GM21515 (cell line): Measurements from ENCODE around the gene SFN.
"Not testable (repeated sequence)": the region's sequence is repeated elsewhere in the genome, so short reads cannot be mapped to it uniquely, and the experiment has no call there.

Experiments used
- ATAC-seq: cut with Tn5 transposase; IDR thresholded peaks from one replicate; pipeline ENCODE4 v1.9.1; 2021; ENCODE audit not compliant: unreplicated experiment

The SFN gene

GRCh38 chr1:26862781-26863684 lies at the start of gene SFN:
Gene SFN, plus strand, starts transcription at chr1:26863149. Its CDS starts 64 bp downstream, at chr1:26863213.
- no peak for ATAC-seq

DNA sequence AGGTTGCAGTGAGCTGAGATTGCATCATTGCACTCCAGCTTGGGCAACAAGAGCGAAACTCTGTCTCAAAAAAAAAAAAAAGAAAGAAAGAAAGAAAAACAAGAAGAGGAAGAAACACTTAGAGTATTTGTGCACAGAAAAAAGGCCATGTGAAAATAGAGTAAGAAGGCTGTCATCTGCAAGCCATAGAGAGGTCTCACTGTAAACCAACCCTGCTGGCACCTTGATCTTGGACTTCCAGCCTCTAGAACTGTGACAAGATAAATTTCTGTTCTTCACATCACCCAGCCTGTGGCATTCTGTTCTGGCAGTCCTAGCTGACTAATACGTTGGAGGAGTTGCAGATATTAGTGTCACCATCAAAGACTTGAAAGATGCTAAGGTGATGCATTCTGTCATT lies 48.6 kb upstream of the SFN start:
- no peak for ATAC-seq

DNA sequence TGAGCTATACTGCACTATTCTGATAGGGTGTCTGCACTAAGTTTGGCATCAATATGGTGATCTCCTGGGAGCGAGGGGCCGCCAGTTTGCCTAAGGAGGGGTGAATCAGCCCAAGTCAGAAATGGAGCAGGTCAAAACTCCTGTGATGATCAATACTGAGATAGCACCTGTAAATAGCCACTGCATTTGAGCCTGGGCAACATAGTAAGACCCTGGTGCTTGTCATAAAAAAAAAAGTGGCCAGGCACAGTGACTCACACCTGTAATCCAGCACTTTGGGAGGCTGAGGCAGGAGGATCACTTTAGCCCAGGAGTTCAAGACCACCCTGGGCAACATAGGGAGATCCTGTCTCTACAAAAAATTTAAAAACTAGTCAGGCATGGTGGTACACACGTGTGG lies 48.1 kb upstream of the SFN start:
- no peak for ATAC-seq

GRCh38 chr1:26820784-26821269 lies 42.1 kb upstream of the SFN start:
- ATAC-seq: peak; percentile 88

GRCh38 chr1:26822737-26823395 lies 40.1 kb upstream of the SFN start:
- ATAC-seq: no peak

DNA sequence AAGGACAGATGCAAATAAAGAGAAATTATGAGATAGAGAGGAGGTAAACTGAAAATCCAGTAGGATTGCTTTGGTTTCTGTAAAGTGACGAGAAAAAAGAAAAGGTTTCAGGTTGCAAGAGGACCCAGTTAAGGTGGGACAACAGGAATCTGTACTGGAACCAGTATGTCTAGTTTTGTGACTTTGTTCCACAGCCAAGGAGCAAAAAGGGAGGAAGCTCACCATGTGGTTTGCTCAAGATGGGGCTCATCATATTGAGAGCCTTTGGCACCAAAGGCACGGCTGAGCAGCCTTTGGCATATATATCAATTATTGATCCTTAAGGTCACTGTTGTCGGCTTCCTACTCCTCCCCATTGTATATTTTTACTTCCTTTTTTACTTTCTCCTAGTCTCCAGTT lies 38.2 kb upstream of the SFN start:
- ATAC-seq: no peak

- ATAC-seq: peak; percentile 59
Measured at GRCh38 chr1:26826261-26827105, 36.5 kb upstream of the SFN start, which contains the start of gene ZDHHC18. Gene ZDHHC18, plus strand, starts transcription at chr1:26826688. Its CDS starts 117 bp downstream, at chr1:26826805.

DNA sequence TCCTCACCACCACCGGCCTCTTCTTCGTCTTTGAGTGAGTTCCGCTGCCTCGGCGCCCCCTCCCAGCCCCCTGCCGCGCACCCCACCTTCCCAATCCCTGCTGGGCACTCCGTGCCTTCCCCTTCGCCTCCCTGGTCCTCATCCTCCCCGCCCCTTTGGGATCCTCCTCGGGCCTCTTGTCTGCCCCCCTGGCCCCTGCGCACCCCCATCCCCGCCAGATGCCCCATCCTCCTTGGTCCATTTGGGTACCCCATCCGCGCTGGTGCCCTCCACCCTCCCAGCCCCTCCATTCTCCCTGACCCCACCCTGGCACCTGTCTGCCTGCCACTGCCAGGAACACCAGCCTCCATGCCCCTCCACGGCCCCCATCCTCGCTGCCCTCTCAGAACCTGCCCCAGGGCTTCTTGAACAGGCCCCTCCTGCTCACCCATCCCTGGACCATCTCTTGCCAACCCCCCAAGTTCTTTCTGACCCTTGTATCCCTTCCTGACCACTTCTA lies 35.8 kb upstream of the SFN start:
- no peak for ATAC-seq

DNA sequence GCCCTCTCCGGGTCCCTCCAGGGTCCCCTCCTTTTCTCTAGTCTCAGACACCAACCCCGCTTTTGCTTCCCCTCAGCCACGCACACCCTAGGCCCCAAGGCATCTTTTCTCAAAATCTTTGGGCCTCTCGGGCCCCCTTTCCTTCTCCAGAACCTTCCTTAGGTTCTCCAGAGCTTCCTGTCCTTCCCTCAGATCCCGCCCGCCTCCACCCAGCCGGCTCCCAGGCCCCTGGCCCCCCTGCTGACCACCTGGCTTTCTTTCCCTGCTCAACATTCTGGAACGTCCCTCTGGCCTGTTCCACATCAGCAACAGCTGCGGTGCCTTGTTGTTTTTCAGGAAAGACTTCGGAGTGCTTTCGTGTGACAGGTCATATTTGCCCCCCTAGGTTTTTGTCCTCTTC lies 35.3 kb upstream of the SFN start:
- no peak for ATAC-seq

DNA sequence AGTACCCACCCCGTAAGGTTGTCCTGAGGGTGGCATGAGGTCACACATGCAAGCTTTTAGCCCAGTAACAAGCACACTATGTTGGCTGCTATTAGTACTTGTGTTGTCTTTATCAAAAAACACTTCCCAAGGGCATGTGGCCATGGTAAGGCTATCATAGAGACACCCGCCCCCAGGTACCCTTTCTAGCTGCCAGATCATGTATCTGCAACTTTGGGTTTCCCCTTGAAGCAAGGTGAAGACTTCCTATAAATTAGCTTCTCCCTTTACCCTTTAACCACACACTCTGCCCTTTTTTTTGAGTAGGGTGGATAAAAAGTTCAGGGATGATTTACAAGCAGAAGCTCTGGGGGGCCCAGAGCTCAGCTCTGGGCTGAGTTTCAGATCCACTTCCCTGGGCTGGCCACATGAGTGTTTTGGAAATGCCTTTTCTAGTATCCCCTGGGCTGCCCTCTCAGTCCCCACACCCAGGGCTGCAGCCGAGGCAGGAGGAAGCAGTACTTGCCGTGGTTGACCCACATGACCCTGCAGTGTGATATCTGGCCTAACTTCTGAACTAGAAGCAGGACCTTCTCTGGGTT lies 34.4 kb upstream of the SFN start:
- no peak for ATAC-seq

DNA sequence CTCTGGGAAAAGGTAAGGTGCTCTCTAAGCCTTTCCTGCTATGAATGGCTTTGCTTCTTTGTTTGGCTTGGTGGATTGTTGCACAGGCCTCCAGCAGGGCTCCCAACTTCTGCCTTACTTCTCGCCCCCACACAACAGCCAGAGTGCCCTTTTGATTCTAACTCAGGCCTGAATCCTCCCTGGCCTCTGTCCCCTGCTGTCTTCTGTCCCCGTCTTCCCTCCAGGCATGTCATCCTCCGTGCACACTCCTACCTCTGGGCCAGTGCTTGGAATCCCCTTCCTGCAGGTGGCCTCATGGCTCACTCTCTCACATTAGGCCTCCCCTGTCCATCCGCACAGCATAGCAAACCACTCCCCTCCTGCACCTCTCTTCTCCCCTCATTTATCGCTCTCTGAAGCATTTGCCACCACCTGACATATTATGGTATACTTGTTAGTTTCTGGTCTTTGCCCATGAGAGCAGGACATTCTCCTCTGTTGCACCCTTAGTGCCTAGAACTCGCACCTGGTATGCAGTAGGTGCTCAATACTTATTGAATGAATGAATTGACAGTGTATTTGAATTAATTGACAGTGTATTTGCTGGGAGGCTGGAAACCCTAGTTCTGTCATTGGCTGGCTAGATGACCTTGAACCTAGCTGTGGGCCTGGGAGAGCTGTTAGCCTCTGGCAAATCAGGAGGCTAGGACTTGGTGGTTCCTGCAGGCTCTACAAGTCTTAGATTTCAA lies 33.6 kb upstream of the SFN start:
- no peak for ATAC-seq

DNA sequence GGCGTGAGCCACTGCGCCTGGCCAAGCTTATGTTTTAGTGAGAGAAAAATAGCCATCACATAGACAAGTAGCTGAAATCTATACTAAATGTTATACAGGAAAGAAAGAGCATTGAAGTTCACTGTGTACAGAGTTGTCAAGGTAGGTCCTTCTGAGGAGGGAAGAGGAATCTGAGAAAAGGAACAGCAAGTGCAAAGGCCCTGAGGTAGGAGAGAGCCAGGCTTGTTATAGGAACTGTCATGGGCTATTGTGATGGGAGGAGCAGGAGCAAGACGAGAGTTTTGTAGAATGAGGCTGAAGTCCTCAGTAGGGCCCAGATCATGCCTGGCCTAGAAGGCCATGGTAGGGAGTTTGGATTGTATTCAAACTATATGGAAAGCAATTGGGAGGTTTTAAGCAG lies 31.9 kb upstream of the SFN start:
- no peak for ATAC-seq

GRCh38 chr1:26831546-26832248 lies 31.3 kb upstream of the SFN start:
- ATAC-seq: no peak

GRCh38 chr1:26832249-26832960 lies 30.5 kb upstream of the SFN start:
- no peak for ATAC-seq

- peak; percentile 82 for ATAC-seq
Measured at GRCh38 chr1:26833432-26834405, 29.2 kb upstream of the SFN start.

- ATAC-seq: not testable (repeated sequence)
Measured at GRCh38 chr1:26837665-26838064, 25.3 kb upstream of the SFN start.
